ENCODE results near the gene SH3PXD2A. TPM values are rescaled to one million over a fixed set of nuclear protein-coding genes. Genes with fewer than 3 reads are reported as not detected.
"Not testable (repeated sequence)": the region's sequence is repeated elsewhere in the genome, so short reads cannot be mapped to it uniquely, and the experiment has no call there.

SH3PXD2A gene
- total RNA-seq, 8 experiments from 2014 or later = 7.8 to 34.3 (median 12.8) TPM

- in situ Hi-C loops (cut with MboI; ENCODE audit: low pct_unique_long_range_greater_than_20kb in 2 of 9, low sequenced_read_pairs in 9 of 9, unreplicated experiment in 9 of 9) = no loop called here
- Histone ChIP-seq H3K4me1 (replicated peaks in 1 of 2) (no peaks in the 10 kb centered on the region), H3K27ac (no peak overlapping the region), H3K4me3 (no peak overlapping the region)
- no peak for ATAC-seq (replicated peaks in 6 of 8)
- WGBS, 10 experiments = 82 to 92% (median 83%) methylated on average over 1 to 2 of the region's 9 CpGs; no CpG with 5 or more reads in 7 of the 10 experiments
Measured at GRCh38 chr10:103784723-103785418, 70.5 kb downstream of the SH3PXD2A start.

GRCh38 chr10:103784089-103784488 lies 71.3 kb downstream of the SH3PXD2A start:
- in situ Hi-C loops (cut with MboI; ENCODE audit: low pct_unique_long_range_greater_than_20kb in 2 of 9, low sequenced_read_pairs in 9 of 9, unreplicated experiment in 9 of 9) = no loop called here
- WGBS, 10 experiments = 60 to 100% (median 87%) methylated on average over 1 to 6 of the region's 8 CpGs; no CpG with 5 or more reads in 5 of the 10 experiments
- Histone ChIP-seq H3K4me3 (no peak overlapping the region), H3K4me1 (replicated peaks in 1 of 2) (no peaks in the 10 kb centered on the region), H3K27ac (no peak overlapping the region)
- ATAC-seq (replicated peaks in 6 of 8) = no peak

- ATAC-seq (replicated peaks in 6 of 8) = peak in 2 of 8 experiments; percentile 69 to 74
- Histone ChIP-seq H3K4me3 (no peak overlapping the region), H3K4me1 (replicated peaks in 1 of 2) (no peaks in the 10 kb centered on the region), H3K27ac (no peak overlapping the region)
- in situ Hi-C loops (cut with MboI; ENCODE audit: low pct_unique_long_range_greater_than_20kb in 2 of 9, low sequenced_read_pairs in 9 of 9, unreplicated experiment in 9 of 9) = no loop called here
- 0 to 100% (median 77%) methylated on average over 1 to 5 of the region's 7 CpGs; no CpG with 5 or more reads in 3 of the 10 experiments for WGBS, 10 experiments
Measured at GRCh38 chr10:103783681-103784080, 71.7 kb downstream of the SH3PXD2A start.

- Histone ChIP-seq H3K4me1 (replicated peaks in 1 of 2) (no peaks in the 10 kb centered on the region), H3K27ac (no peak overlapping the region), H3K4me3 (no peak overlapping the region)
- 0 to 84% (median 60%) methylated on average over 1 to 5 of the region's 6 CpGs; no CpG with 5 or more reads in 1 of the 10 experiments for WGBS, 10 experiments
- peak in 5 of 8 experiments; percentile 11 to 90 (median 74) for ATAC-seq (replicated peaks in 6 of 8)
- in situ Hi-C loops (cut with MboI; ENCODE audit: low pct_unique_long_range_greater_than_20kb in 2 of 9, low sequenced_read_pairs in 9 of 9, unreplicated experiment in 9 of 9) = no loop called here
Measured at GRCh38 chr10:103781329-103782061, 73.9 kb downstream of the SH3PXD2A start.

- 60 to 100% (median 76%) methylated on average over 1 to 3 of the region's 8 CpGs; no CpG with 5 or more reads in 3 of the 10 experiments for WGBS, 10 experiments
- no peaks in the 10 kb centered on the region for H3K4me1 ChIP-seq (replicated peaks in 1 of 2)
- ATAC-seq (replicated peaks in 6 of 8) = no peak
- in situ Hi-C loops (cut with MboI; ENCODE audit: low pct_unique_long_range_greater_than_20kb in 2 of 9, low sequenced_read_pairs in 9 of 9, unreplicated experiment in 9 of 9) = no loop called here
- no peak overlapping the region for H3K27ac ChIP-seq
- no peak overlapping the region for H3K4me3 ChIP-seq
Measured at GRCh38 chr10:103780242-103781149, 74.9 kb downstream of the SH3PXD2A start.

- no peaks in the 10 kb centered on the region for H3K4me1 ChIP-seq (replicated peaks in 1 of 2)
- no peak for ATAC-seq (replicated peaks in 6 of 8)
- H3K4me3 ChIP-seq = no peak overlapping the region
- in situ Hi-C loops (cut with MboI; ENCODE audit: low pct_unique_long_range_greater_than_20kb in 2 of 9, low sequenced_read_pairs in 9 of 9, unreplicated experiment in 9 of 9) = no loop called here
- WGBS, 10 experiments = 83 to 100% (median 94%) methylated on average over 1 to 5 of the region's 10 CpGs; no CpG with 5 or more reads in 2 of the 10 experiments
- H3K27ac ChIP-seq = no peak overlapping the region
Measured at GRCh38 chr10:103778358-103779139, 76.8 kb downstream of the SH3PXD2A start.

- in situ Hi-C loops (cut with MboI; ENCODE audit: low pct_unique_long_range_greater_than_20kb in 2 of 9, low sequenced_read_pairs in 9 of 9, unreplicated experiment in 9 of 9) = no loop called here
- 17 to 100% (median 95%) methylated on average over 1 to 5 of the region's 12 CpGs; no CpG with 5 or more reads in 1 of the 10 experiments for WGBS, 10 experiments
- no peak overlapping the region for H3K27ac ChIP-seq
- H3K4me3 ChIP-seq = no peak overlapping the region
- peaks cover 11 to 12% of the 10 kb centered on the region in 2 donors for H3K4me1 ChIP-seq (replicated peaks in 1 of 2)
- no peak for ATAC-seq (replicated peaks in 6 of 8)
Measured at GRCh38 chr10:103776878-103777591, 78.3 kb downstream of the SH3PXD2A start.

GRCh38 chr10:103775776-103776175 lies 79.6 kb downstream of the SH3PXD2A start:
- Histone ChIP-seq H3K4me1 (replicated peaks in 1 of 2) (peaks cover 15 to 16% of the 10 kb centered on the region in 2 donors), H3K4me3 (no peak overlapping the region), H3K27ac (no peak overlapping the region)
- in situ Hi-C loops (cut with MboI; ENCODE audit: low pct_unique_long_range_greater_than_20kb in 2 of 9, low sequenced_read_pairs in 9 of 9, unreplicated experiment in 9 of 9) = no loop called here
- no peak for ATAC-seq (replicated peaks in 6 of 8)
- 80 to 100% (median 92%) methylated on average over 1 to 5 of the region's 5 CpGs; no CpG with 5 or more reads in 4 of the 10 experiments for WGBS, 10 experiments

GRCh38 chr10:103772846-103773245 lies 82.5 kb downstream of the SH3PXD2A start:
- in situ Hi-C loops (cut with MboI; ENCODE audit: low pct_unique_long_range_greater_than_20kb in 2 of 9, low sequenced_read_pairs in 9 of 9, unreplicated experiment in 9 of 9) = not testable (repeated sequence)
- peak overlapping the region; percentile 64 to 76 for H3K27ac ChIP-seq

GRCh38 chr10:103772096-103772845 lies 83.1 kb downstream of the SH3PXD2A start:
- Histone ChIP-seq H3K4me1 (replicated peaks in 1 of 2) (peaks cover 15 to 16% of the 10 kb centered on the region in 2 donors), H3K27ac (peak overlapping the region; percentile 64 to 76), H3K4me3 (peak overlapping the region in 4 of 5 donors; percentile 4 to 25 (median 12))
- in situ Hi-C loops (cut with MboI; ENCODE audit: low pct_unique_long_range_greater_than_20kb in 2 of 9, low sequenced_read_pairs in 9 of 9, unreplicated experiment in 9 of 9) = no loop called here
- ATAC-seq (replicated peaks in 6 of 8) = peak; percentile 94 to 98 (median 96)
- 0 to 46% (median 5%) methylated on average over 1 to 12 of the region's 28 CpGs; no CpG with 5 or more reads in 3 of the 10 experiments for WGBS, 10 experiments

More at GRCh38 chr10:103772846-103773245, 82.5 kb downstream of the SH3PXD2A start:
- H3K4me1 ChIP-seq (replicated peaks in 1 of 2) = peaks cover 15 to 16% of the 10 kb centered on the region in 2 donors
- WGBS, 10 experiments = 61 to 89% (median 81%) methylated on average over 3 to 12 of the region's 13 CpGs; no CpG with 5 or more reads in 5 of the 10 experiments
- H3K4me3 ChIP-seq = peak overlapping the region in 2 of 5 donors; percentile 21 to 25
- ATAC-seq (replicated peaks in 6 of 8) = not testable (repeated sequence)

- in situ Hi-C loops (cut with MboI; ENCODE audit: low pct_unique_long_range_greater_than_20kb in 2 of 9, low sequenced_read_pairs in 9 of 9, unreplicated experiment in 9 of 9) = no loop called here
- no peak overlapping the region for H3K27ac ChIP-seq
- peaks cover 15 to 16% of the 10 kb centered on the region in 2 donors for H3K4me1 ChIP-seq (replicated peaks in 1 of 2)
- no peak overlapping the region for H3K4me3 ChIP-seq
- no peak for ATAC-seq (replicated peaks in 6 of 8)
- WGBS, 10 experiments = 80 to 100% (median 100%) methylated on average over 1 to 2 of the region's 2 CpGs; no CpG with 5 or more reads in 5 of the 10 experiments
Measured at GRCh38 chr10:103770139-103770538, 85.2 kb downstream of the SH3PXD2A start.
